GM18502 (cell line): Measurements from ENCODE around the gene LAMC1.

Source experiments
- ATAC-seq: cut with Tn5 transposase; IDR thresholded peaks from one replicate; pipeline ENCODE4 v1.9.1; 2021; ENCODE audit warnings: mild to moderate bottlenecking; ENCODE audit not compliant: unreplicated experiment, poor library complexity

The LAMC1 gene

GRCh38 chr1:183175631-183176030, 152.4 kb downstream of the LAMC1 start:
- no peak for ATAC-seq

- no peak for ATAC-seq
These were observed 155.3 kb downstream of the LAMC1 start for GRCh38 chr1:183178545-183178944.

- no peak for ATAC-seq
These were observed 155.8 kb downstream of the LAMC1 start for GRCh38 chr1:183179033-183179432.

- peak; percentile 28 for ATAC-seq
These were observed 157.0 kb downstream of the LAMC1 start for GRCh38 chr1:183180218-183180617.

- ATAC-seq = peak; percentile 87
These were observed 157.4 kb downstream of the LAMC1 start for GRCh38 chr1:183180634-183181056.

- ATAC-seq = no peak
These were observed 162.8 kb downstream of the LAMC1 start, which contains the start of gene LAMC2 for GRCh38 chr1:183185941-183186490. Gene LAMC2, plus strand, starts transcription at chr1:183186264. Its CDS starts 89 bp downstream, at chr1:183186353.

- no peak for ATAC-seq
These were observed 163.6 kb downstream of the LAMC1 start for GRCh38 chr1:183186841-183187240.

GRCh38 chr1:183188240-183188639, 165.0 kb downstream of the LAMC1 start:
- ATAC-seq = no peak

- no peak for ATAC-seq
These were observed 168.6 kb downstream of the LAMC1 start for GRCh38 chr1:183191833-183192232.

- ATAC-seq = no peak
These were observed 170.8 kb downstream of the LAMC1 start for GRCh38 chr1:183193963-183194525.

GRCh38 chr1:183194527-183195141, 171.4 kb downstream of the LAMC1 start:
- peak; percentile 96 for ATAC-seq

GRCh38 chr1:183195142-183195574, 171.9 kb downstream of the LAMC1 start:
- ATAC-seq = peak; percentile 51
